NCI-H2029 (cell line): ENCODE data around the gene HSD17B8.

ENCODE experiments used
- DNase-seq: peaks from one replicate; lab custom pipeline; 2025; lab: John Stamatoyannopoulos, UW

The HSD17B8 gene

GRCh38 chr6:33204415-33205190 lies at the start of gene HSD17B8:
Gene HSD17B8, plus strand, starts transcription at chr6:33204655. Its CDS starts 14 bp downstream, at chr6:33204669.
- DNase-seq, result peak; percentile 93

- DNase-seq, result no peak
Observed at GRCh38 chr6:33156561-33156960, 47.9 kb upstream of the HSD17B8 start.

GRCh38 chr6:33156964-33157363 lies 47.5 kb upstream of the HSD17B8 start:
- no peak for DNase-seq

- DNase-seq, result no peak
Observed at GRCh38 chr6:33160096-33160495, 44.4 kb upstream of the HSD17B8 start.

- DNase-seq, result no peak
Observed at GRCh38 chr6:33160728-33161344, 43.6 kb upstream of the HSD17B8 start.

- DNase-seq, result peak; percentile 17
Observed at GRCh38 chr6:33161354-33162331, 42.8 kb upstream of the HSD17B8 start.

- no peak for DNase-seq
Observed at GRCh38 chr6:33163540-33163939, 40.9 kb upstream of the HSD17B8 start.

GRCh38 chr6:33164176-33164575 lies 40.3 kb upstream of the HSD17B8 start:
- no peak for DNase-seq

GRCh38 chr6:33164665-33165373 lies 39.6 kb upstream of the HSD17B8 start:
- no peak for DNase-seq

- no peak for DNase-seq
Observed at GRCh38 chr6:33165581-33166258, 38.7 kb upstream of the HSD17B8 start.

GRCh38 chr6:33166363-33166762 lies 38.1 kb upstream of the HSD17B8 start:
- DNase-seq, result no peak

- no peak for DNase-seq
Observed at GRCh38 chr6:33166811-33167210, 37.6 kb upstream of the HSD17B8 start.

GRCh38 chr6:33167374-33168283 lies 36.8 kb upstream of the HSD17B8 start:
- no peak for DNase-seq

GRCh38 chr6:33168284-33168601 lies 36.2 kb upstream of the HSD17B8 start:
- no peak for DNase-seq

GRCh38 chr6:33168639-33169038 lies 35.8 kb upstream of the HSD17B8 start:
- DNase-seq, result no peak

GRCh38 chr6:33169291-33170175 lies 34.9 kb upstream of the HSD17B8 start:
- DNase-seq, result no peak

- DNase-seq, result no peak
Observed at GRCh38 chr6:33170176-33171015, 34.1 kb upstream of the HSD17B8 start.
